Suppressor macrophage (primary cell): ENCODE measurements around the gene METTL14.

Experiments used
- DNase-seq, 4 experiments: peaks; one replicate each; pipeline ENCODE4 v3.0.0-alpha.2; 2020 to 2022

The METTL14 gene

DNA sequence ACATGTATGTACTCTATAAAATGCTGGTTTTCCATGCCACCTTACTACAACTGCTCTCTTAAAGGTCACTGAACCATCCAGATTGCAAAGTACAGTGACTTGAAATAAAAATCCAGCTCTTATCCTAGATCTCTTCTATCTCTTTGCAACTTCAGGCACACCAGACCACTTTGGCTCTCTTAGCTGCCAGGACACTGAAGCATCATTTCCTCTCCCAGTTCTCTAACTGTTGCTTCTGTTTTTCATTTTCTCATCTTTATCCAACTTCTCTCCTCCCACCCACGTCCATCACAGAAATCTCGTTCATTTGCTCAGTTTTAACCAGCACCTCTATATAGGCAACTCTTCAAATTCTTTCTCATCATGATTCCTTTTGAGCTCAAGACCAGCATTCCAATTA, 74.3 kb downstream of the METTL14 start:
- DNase-seq, result no peak

DNA sequence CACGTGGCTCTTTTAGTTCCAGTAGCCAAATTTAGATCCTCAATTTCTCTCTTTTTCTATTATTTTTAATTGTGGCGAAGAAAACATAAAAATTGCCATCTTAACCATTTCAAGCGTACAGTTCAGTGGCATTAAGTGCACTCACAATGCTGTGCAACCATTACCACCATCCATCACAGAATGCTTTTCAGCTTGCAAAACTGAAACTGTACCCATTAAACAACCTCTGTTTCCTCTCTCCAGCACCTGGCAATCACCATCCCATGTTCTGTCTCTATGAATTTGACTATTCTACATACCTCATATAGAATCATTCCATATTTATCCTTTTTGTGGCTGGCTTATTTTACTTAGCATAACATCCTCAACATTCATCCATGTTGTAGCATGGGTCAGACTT, 74.9 kb downstream of the METTL14 start:
- no peak for DNase-seq

DNA sequence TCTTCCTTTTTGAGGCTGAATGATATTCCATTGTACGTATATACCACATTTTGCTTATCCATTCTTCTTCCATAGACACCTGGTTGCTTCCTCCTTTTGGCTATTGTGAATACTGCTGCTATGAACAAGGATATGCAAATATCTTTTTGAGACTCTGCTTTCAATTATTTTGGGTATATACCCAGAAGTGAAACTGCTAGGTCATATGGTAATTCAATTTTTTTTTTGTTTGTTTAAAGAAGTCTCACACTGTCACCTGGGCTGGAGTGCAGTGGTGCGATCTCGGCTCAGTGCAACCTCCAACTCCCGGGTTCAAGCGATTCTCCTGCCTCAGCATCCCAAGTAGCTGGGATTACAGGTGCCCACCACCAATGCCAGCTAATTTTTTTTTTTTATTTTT, 75.3 kb downstream of the METTL14 start:
- no peak for DNase-seq

DNA sequence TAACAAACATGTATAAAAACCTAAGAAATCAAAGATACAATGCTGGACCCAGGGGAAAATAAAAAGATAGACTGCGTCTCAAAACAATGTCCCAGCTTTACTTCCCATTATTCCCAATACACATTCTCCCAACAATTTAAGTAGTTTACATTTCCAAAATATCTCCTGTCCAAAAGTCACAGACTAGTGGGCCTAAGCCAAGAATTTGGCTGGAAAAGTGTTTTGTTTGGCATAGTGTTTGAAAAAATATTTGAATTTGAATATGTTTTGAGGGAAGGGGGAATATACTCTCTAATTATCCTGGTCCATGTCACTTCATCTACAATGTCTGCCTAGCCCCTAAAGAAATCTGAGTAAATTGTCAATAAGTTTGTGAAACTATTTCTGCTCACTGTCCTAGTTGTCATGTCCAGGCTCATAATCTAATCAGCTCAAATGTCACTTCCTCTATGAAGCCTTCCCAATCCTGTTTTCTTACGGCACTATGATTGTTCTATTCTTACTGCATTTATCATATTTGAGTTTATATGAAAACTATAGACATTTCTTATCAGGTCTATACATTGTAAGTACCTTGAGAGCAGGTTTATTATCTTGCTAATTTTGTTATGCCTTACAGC, 76.3 kb downstream of the METTL14 start:
- DNase-seq, result no peak

DNA sequence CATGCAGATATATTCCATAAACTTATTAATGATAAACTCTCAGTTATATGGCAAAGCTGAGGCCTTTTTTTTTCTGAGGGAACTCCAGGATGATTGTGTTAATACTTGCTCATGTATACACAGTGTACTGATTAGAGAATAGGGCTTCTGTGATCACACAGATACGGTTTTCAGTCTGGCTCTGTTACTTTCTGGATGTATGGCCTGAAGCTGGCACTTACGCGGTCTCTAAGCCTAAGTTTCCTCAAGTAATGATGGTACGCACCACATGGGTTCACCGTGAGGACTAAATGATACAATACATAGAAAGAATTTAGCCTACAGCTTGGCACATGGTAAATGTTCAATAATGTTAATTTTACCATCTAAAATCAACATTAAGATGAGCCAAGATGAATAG, 77.0 kb downstream of the METTL14 start:
- no peak for DNase-seq

DNA sequence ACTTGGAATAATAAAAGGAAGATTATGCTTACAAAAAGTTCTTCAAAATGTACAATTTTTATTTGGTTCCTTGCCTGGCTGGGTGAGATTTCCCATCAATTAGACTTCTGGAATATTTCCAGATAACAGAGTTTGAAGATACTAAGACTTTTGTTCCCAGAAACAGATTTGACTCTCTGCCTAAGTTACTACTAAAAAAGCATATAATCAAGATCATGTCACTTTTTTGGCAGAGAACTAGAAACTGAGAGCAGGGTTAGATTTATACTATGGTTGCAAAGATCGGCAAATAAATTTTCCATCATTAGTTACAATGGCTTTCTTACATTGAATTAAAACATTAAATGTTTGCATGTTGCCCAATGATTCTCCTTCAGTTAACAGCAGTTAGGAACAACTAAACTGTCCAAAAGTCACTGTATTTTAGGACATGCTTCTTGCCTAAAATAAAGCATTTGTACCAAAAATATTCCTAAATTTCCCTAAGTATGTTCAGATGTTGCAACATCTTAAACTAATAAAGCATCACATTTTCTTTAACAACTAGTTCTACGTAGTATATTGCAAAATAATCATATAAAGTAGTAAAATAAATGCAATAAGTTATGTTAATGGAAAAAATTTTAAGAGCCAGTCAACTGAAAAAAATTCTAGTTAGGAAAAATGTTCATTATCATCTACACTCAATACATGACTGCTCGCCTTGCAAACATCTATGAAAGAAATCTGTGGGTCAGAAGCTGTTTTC, 77.7 kb downstream of the METTL14 start:
- DNase-seq, result no peak
